ENCODE data around the gene RYR1. TPM values are rescaled to one million over a fixed set of nuclear protein-coding genes. Genes with fewer than 3 reads are reported as not detected.
A peak's percentile ranks its signal among the peaks of the same experiment; 100 is the strongest.
"Not testable (repeated sequence)": the region's sequence is repeated elsewhere in the genome, so short reads cannot be mapped to it uniquely, and the experiment has no call there.

Gene RYR1
- total RNA-seq, 2 experiments from 2014 or later: 2.0 to 3.1 TPM

DNA sequence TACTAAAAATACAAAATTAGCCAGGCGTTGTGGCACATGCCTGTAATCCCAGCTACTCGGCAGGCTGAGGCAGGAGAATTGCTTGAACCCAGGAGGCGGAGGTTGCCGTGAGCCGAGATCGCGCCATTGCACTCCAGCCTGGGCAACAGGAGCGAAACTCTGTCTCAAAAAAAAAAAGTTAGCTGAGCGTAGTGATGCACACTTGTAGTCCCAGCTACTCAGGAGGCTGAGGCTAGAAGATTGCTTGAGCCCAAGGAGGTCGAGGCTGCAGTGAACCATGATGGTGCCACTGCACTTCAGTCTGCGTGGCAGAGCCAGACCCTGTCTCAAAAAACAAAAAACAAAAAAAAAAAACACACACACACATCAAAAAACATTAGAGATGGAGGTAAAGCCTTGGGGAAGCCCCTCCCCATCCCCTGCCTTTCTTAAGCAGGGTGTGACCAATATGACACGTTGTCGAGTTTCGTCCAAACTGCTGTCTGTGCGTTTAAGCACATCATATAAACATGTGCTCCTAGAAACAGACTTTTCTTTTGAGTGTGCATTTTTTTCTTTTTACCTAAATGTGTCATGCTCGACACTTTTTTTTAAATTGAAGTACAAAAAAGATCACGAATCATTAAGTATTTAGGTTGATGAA, 6.3 kb upstream of the RYR1 start:
- H3K9me3 Mint-ChIP-seq (ENCODE audit: low read depth); H3K36me3 Mint-ChIP-seq (ENCODE audit: low read depth); H3K27me3 Mint-ChIP-seq: not testable (repeated sequence)
- intact Hi-C loops (cut with DNase I, micrococcal nuclease): loop anchor here (1.0 to 5.0 kb wide), 6 partner anchors 24 to 975 kb away; partner anchors contain the start of gene FAM98C (in 1 of the 2)
- ChIA-PET POLR2A (interaction anchor here (0.7 kb wide), 1 partner anchor 135 kb away, joined by 3 read pairs; no protein-coding TSS in a partner anchor), CTCF (interaction anchor here (0.8 to 4.6 kb wide), 2 partner anchors 14 to 24 kb away, joined by 3 to 23 read pairs; partner anchors contain the start of gene FAM98C)
- peak overlapping the region; percentile 92 for H3K27ac Mint-ChIP-seq
- DNase-seq (peak; percentile 81), ATAC-seq (peak; percentile 83)
- peak overlapping the region; percentile 60 for H3K4me3 Mint-ChIP-seq
- peaks cover 33% of the 10 kb centered on the region for H3K4me1 Mint-ChIP-seq

DNA sequence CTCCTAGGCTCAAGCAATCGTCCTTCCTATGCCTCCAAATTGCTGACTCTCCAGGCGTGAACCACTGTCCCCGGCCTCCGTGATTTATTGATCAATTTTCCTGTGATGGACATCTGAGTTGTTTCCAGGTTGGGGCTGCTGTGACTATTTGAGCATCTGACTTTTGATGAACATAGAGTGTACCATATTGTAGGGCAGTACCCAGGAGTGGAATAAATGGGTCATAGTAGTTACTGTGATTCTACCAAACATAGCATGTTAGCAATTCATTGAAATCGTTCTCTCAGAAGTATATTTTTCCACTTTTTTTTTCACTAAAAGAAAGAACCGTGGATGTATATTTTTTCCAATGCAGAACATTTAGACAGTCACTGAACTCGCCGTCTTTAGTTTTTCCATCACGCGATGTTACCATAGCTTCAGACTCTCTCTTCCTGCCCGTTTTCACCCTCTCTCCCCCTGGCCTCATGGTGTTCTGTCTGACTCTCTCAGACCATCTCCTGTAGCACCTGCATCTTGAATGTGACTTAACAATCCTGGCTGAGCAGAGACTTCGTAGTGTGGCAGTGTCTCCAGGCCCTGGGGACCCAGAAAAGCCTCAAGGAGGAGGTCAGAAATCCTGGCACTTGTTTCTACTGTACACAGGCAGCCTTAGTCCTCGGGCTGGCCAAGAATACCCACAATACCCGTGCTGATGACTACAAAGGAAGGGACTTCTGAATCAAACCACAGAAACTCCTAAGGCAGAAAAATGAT, 4.3 kb upstream of the RYR1 start:
- CTCF ChIA-PET: interaction anchor here (4.6 kb wide), 1 partner anchor 26 kb away, joined by 23 read pairs; the partner anchor contains the start of gene FAM98C
- peak; percentile 56 for ATAC-seq
- intact Hi-C loops (cut with DNase I, micrococcal nuclease): loop anchor here (1.0 to 5.0 kb wide), 5 partner anchors 123 to 973 kb away; no protein-coding TSS in a partner anchor
- POLR2A ChIA-PET: interaction anchor here (0.6 to 1.0 kb wide), 2 partner anchors 26 to 55 kb away, joined by 3 to 5 read pairs; no protein-coding TSS in a partner anchor
- H3K9me3 Mint-ChIP-seq (ENCODE audit: low read depth): no peaks in the 10 kb centered on the region
- H3K36me3 Mint-ChIP-seq (ENCODE audit: low read depth): no peaks in the 10 kb centered on the region
- DNase-seq: peak; percentile 72
- H3K27me3 Mint-ChIP-seq: peaks cover 3% of the 10 kb centered on the region
- peak overlapping the region; percentile 98 for H3K27ac Mint-ChIP-seq
- peaks cover 38% of the 10 kb centered on the region for H3K4me1 Mint-ChIP-seq
- H3K4me3 Mint-ChIP-seq: peak overlapping the region; percentile 32

DNA sequence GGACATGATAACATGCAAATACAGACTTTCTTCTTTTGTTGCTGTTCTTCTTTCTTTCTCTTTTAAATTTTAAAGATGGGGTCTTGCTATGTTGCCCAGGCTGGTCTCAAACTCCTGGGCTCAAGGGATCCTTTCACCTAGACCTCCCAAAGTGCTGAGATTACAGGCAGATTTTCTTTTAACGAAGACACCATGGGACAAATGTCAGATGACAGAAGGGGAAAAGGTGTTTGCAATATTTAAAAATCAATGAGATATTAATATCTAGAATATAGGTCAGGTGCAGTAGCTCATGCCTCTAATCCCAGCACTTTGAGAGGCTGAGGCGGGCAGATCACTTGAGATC, 3.7 kb upstream of the RYR1 start:
- Mint-ChIP-seq H3K9me3 (ENCODE audit: low read depth) (no peaks in the 10 kb centered on the region), H3K4me1 (peaks cover 38% of the 10 kb centered on the region), H3K4me3 (peak overlapping the region; percentile 28), H3K36me3 (ENCODE audit: low read depth) (no peaks in the 10 kb centered on the region), H3K27ac (peak overlapping the region; percentile 98), H3K27me3 (peaks cover 5% of the 10 kb centered on the region)
- POLR2A ChIA-PET: no interaction called here
- no peak for ATAC-seq
- CTCF ChIA-PET: interaction anchor here (4.6 kb wide), 1 partner anchor 27 kb away, joined by 23 read pairs; the partner anchor contains the start of gene FAM98C
- intact Hi-C loops (cut with DNase I, micrococcal nuclease): loop anchor here (1.0 to 5.0 kb wide), 5 partner anchors 123 to 973 kb away; no protein-coding TSS in a partner anchor
- DNase-seq: no peak

DNA sequence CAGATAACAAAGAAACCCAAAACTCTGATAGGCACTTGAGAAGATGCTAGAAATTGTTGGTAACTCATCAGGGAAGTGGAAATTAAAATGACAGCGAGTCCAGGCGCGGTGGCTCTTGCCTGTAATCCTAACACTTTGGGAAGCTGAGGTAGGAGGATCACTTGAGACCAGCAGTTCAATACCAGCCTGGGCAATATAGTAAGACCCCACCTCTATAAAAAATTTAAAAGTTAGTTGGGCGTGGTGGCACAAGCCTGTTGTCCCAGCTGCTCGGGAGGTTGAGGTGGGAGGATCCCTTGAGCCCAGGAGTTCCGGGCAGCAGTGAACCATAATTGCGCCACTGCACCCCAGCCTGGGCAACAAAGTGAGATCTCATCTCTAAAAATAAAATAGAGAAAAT, 2.6 kb upstream of the RYR1 start:
- H3K27ac Mint-ChIP-seq: no peak overlapping the region
- H3K36me3 Mint-ChIP-seq (ENCODE audit: low read depth): no peaks in the 10 kb centered on the region
- peaks cover 5% of the 10 kb centered on the region for H3K27me3 Mint-ChIP-seq
- no peaks in the 10 kb centered on the region for H3K9me3 Mint-ChIP-seq (ENCODE audit: low read depth)
- no peak overlapping the region for H3K4me3 Mint-ChIP-seq
- POLR2A ChIA-PET: interaction anchor here (0.6 to 0.7 kb wide), 2 partner anchors 26 to 481 kb away, joined by 3 to 5 read pairs; no protein-coding TSS in a partner anchor
- CTCF ChIA-PET: no interaction called here
- DNase-seq (no peak), ATAC-seq (no peak)
- peaks cover 36% of the 10 kb centered on the region for H3K4me1 Mint-ChIP-seq
- intact Hi-C loops (cut with DNase I, micrococcal nuclease): no loop called here

DNA sequence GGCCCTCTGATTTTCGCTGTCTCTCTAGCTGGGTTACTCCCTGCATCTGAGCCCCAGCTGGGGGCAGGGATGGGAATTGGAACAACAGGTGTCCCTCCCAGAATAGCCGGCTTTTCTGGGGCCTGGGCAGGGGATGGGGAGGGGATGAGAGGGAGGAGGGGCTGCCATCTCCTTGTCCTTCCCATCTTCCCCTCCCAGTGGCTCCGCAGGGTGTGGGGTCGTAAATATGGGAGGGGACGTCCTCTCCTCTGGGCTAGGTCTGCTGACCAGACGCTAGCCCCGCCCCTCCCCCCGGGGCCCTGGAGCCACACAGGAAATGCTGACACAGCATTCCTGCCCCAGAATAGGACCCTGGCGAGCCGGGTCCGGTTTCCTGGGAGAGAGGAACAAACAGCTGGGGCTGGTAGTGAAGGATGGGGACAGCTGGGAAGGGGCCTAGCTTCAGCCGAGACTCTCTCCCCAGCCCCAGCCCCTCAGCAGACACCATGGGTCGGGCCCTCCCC, 1.1 kb downstream of the RYR1 start:
- peaks cover 9% of the 10 kb centered on the region for H3K27me3 Mint-ChIP-seq
- no peak for ATAC-seq
- intact Hi-C loops (cut with DNase I, micrococcal nuclease): no loop called here
- CTCF ChIA-PET: interaction anchor here (1.3 kb wide), 1 partner anchor 31 kb away, joined by 4 read pairs; the partner anchor contains the start of gene FAM98C
- peaks cover 11% of the 10 kb centered on the region for H3K4me1 Mint-ChIP-seq
- POLR2A ChIA-PET: no interaction called here
- H3K9me3 Mint-ChIP-seq (ENCODE audit: low read depth): no peaks in the 10 kb centered on the region
- H3K36me3 Mint-ChIP-seq (ENCODE audit: low read depth): no peaks in the 10 kb centered on the region
- no peak for DNase-seq
- H3K4me3 Mint-ChIP-seq: peak overlapping the region; percentile 40
- no peak overlapping the region for H3K27ac Mint-ChIP-seq

DNA sequence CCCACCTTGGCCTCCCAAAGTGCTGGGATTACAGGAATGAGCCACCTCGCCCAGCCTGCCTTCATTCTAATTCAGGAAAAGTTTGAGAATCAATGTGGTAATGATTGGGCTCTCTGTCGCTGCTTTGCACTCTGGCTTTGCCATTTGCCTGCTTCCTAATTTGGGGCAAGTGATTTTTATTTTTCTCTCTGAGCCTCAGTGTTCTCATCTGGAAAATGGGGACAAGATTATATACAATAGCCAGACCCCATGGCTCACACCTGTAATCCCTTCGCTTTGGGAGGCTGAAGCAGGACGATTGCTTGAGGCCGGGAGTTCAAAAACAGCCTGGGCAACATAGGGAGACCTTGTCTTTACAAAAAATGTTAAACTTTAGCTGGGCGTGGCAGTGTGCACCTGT, 3.8 kb downstream of the RYR1 start:
- Mint-ChIP-seq H3K36me3 (ENCODE audit: low read depth) (no peaks in the 10 kb centered on the region), H3K9me3 (ENCODE audit: low read depth) (no peaks in the 10 kb centered on the region), H3K27ac (no peak overlapping the region), H3K27me3 (peaks cover 9% of the 10 kb centered on the region), H3K4me3 (no peak overlapping the region), H3K4me1 (peaks cover 9% of the 10 kb centered on the region)
- intact Hi-C loops (cut with DNase I, micrococcal nuclease): loop anchor here in 1 of 2 experiments (2.0 kb wide), 1 partner anchor 16 kb away; no protein-coding TSS in a partner anchor
- no peak for ATAC-seq
- ChIA-PET POLR2A (no interaction called here), CTCF (interaction anchor here (1.3 kb wide), 1 partner anchor 33 kb away, joined by 3 read pairs; no protein-coding TSS in a partner anchor)
- DNase-seq: no peak

DNA sequence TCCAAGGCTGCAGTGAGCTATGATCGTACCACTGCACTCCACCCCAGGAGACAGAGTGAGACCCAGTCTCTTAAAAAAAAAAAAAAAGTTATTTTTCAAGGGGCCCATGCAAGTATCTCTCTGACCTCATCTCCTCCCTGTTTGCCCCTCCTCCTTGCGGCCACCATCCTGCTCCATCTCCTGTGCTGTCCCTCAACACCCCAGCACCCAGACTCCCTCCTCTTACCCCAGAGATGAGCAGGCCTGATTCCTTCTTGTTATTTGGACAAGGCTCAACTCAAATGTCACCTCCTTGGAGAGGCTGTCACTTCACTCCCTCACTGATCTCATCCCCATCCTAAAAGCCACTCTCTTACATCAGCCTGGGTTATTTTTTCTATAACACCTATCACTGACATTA, 4.4 kb downstream of the RYR1 start:
- Mint-ChIP-seq H3K4me1 (peaks cover 9% of the 10 kb centered on the region), H3K27ac (peak overlapping the region; percentile 22), H3K9me3 (ENCODE audit: low read depth) (no peaks in the 10 kb centered on the region), H3K36me3 (ENCODE audit: low read depth) (no peaks in the 10 kb centered on the region), H3K4me3 (no peak overlapping the region), H3K27me3 (peaks cover 9% of the 10 kb centered on the region)
- ATAC-seq: no peak
- intact Hi-C loops (cut with DNase I, micrococcal nuclease): loop anchor here in 1 of 2 experiments (2.0 kb wide), 1 partner anchor 15 kb away; no protein-coding TSS in a partner anchor
- ChIA-PET CTCF (interaction anchor here (1.3 kb wide), 1 partner anchor 34 kb away, joined by 3 read pairs; no protein-coding TSS in a partner anchor), POLR2A (no interaction called here)
- no peak for DNase-seq

DNA sequence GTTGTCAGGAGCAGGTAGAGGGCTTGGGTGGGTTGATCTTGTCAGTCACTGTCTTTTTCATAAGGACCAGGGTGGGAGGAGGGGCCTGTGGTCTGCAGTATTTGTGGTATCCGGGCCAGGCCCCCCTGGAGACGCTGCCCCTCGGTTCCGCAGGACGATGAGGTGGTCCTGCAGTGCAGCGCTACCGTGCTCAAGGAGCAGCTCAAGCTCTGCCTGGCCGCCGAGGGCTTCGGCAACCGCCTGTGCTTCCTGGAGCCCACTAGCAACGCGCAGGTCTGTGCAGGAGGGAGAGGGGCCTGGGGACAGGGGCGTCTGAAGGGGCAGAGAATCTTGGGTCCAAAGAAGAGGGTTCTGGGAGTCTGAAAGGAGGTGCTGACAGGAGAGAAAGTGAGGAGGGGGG, 7.1 kb downstream of the RYR1 start:
- Mint-ChIP-seq H3K27ac (no peak overlapping the region), H3K4me1 (peaks cover 4% of the 10 kb centered on the region), H3K9me3 (ENCODE audit: low read depth) (no peaks in the 10 kb centered on the region), H3K36me3 (ENCODE audit: low read depth) (no peaks in the 10 kb centered on the region), H3K27me3 (peaks cover 4% of the 10 kb centered on the region), H3K4me3 (no peak overlapping the region)
- ATAC-seq (no peak), DNase-seq (no peak)
- intact Hi-C loops (cut with DNase I, micrococcal nuclease): no loop called here
- CTCF ChIA-PET: no interaction called here
- POLR2A ChIA-PET: no interaction called here

DNA sequence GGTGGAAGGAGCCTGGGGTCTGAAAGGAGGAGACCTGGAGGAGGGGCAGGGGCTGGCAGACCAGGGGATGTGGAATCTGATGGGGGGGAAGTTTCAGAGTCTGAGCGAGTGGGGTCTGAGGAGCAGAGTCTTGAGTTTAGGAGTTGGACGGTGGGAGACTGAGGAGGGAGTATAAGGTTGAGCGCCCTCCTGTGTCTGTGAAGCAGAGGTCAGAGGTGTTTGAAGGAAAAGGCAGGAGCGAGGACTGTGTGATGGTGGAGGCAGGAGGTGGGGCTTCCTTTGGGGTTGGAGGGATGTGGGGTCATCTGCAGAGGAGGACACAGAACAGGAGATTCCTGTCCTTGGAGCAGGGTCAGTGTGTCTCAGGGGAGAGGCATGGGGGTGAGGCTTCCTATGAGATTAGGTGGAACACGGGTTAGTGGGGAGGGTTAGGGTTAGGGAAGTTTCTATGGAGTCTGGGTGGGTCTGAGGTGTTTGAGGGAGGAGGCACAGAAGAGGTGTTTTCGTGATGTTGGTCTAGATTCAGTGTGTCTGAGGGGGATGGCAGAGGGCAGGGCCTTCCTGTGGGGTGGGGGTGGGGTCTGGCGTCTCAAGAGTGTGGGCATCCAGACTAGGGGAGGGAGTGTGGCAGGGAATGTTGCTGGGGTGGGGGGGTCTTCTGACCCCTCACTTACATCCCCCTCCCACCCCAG, 8.3 kb downstream of the RYR1 start:
- Mint-ChIP-seq H3K4me1 (peaks cover 4% of the 10 kb centered on the region), H3K4me3 (no peak overlapping the region), H3K27ac (no peak overlapping the region), H3K27me3 (peaks cover 4% of the 10 kb centered on the region), H3K36me3 (ENCODE audit: low read depth) (no peaks in the 10 kb centered on the region), H3K9me3 (ENCODE audit: low read depth) (no peaks in the 10 kb centered on the region)
- intact Hi-C loops (cut with DNase I, micrococcal nuclease): loop anchor here in 1 of 2 experiments (1.0 kb wide), 1 partner anchor 39 kb away; the partner anchor contains the start of gene FAM98C
- CTCF ChIA-PET: no interaction called here
- DNase-seq (peak; percentile 36), ATAC-seq (peak; percentile 85)
- POLR2A ChIA-PET: no interaction called here

DNA sequence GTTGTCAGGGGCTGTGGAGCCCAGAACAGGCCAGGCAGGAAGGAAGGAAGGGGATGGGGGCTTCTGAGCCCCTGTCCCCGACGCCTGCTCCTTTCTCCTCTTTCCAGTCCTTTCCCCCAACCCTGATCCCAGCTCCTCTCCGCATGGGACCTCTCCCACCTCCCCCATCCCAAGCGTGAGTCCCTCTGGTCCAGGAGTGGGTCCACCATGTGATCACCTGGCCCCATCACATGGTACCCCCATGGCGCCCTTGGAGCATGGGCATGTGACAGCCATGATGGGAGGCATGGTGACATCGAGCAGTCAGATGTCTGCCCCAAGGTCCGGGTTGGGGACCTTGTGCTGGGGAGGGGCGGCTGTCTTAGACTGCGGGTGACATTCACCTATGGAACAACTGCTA, 9.2 kb downstream of the RYR1 start:
- no peaks in the 10 kb centered on the region for H3K9me3 Mint-ChIP-seq (ENCODE audit: low read depth)
- intact Hi-C loops (cut with DNase I, micrococcal nuclease): no loop called here
- no peak for ATAC-seq

DNA sequence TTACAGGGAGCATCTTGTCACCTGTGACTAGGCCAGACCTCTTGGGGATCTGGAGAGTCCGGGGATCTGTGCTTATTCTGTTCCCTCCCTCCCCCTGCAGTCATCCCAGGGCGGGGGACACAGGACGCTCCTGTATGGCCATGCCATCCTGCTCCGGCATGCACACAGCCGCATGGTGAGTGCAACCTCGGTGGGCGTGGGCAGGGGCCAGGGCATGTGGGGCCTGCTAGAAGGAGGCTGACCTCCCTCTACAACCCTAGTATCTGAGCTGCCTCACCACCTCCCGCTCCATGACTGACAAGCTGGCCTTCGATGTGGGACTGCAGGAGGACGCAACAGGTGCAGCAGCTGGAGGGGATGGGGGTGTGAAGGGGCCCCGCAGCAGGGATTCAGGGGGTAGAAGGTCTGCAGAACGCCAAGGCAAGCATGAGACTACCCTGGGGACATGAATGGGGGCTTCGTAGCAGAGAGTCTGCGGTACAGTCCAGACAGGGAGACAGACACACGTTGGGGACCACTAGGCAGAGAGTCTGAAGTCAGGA, 10.0 kb downstream of the RYR1 start:
- POLR2A ChIA-PET: no interaction called here
- ATAC-seq (no peak), DNase-seq (no peak)
- no peak overlapping the region for H3K4me3 Mint-ChIP-seq
- intact Hi-C loops (cut with DNase I, micrococcal nuclease): no loop called here
- H3K9me3 Mint-ChIP-seq (ENCODE audit: low read depth): no peaks in the 10 kb centered on the region
- H3K4me1 Mint-ChIP-seq: no peaks in the 10 kb centered on the region
- CTCF ChIA-PET: no interaction called here
- H3K27me3 Mint-ChIP-seq: no peaks in the 10 kb centered on the region
- H3K36me3 Mint-ChIP-seq (ENCODE audit: low read depth): no peaks in the 10 kb centered on the region
- no peak overlapping the region for H3K27ac Mint-ChIP-seq

More for the DNA sequence above, 9.2 kb downstream of the RYR1 start:
- ChIA-PET POLR2A (no interaction called here), CTCF (no interaction called here)
- Mint-ChIP-seq H3K27me3 (peaks cover 4% of the 10 kb centered on the region), H3K36me3 (ENCODE audit: low read depth) (no peaks in the 10 kb centered on the region), H3K4me1 (peaks cover 4% of the 10 kb centered on the region), H3K4me3 (no peak overlapping the region), H3K27ac (no peak overlapping the region)
- DNase-seq: no peak

Measured in activated CD4-positive, alpha-beta T cell treated with anti-CD3 and anti-CD28 coated beads for 36 hours (primary cell).